Fibroblast of lung (primary cell): Measurements from ENCODE around the gene STARD9. TPM values are rescaled to one million over a fixed set of nuclear protein-coding genes. Genes with fewer than 3 reads are reported as not detected.

ENCODE experiments used
- DNase-seq, 2 donors: peaks; one replicate each; pipeline versions ENCODE4 v3.0.0 to v3.0.0-alpha.2; 2010; ENCODE audit warnings: low read depth in 2 of 2
- H2AFZ ChIP-seq: 2 replicates; pipeline ENCODE4 v1.5.1; 2012; ENCODE audit warnings: low read length, control low read depth, inconsistent platforms
- H3K27ac ChIP-seq: 2 replicates; pipeline ENCODE4 v1.5.1; 2011; ENCODE audit warnings: low read length, control low read depth; ENCODE audit not compliant: insufficient read depth
- H3K27me3 ChIP-seq: 2 replicates; pipeline ENCODE4 v1.5.1; 2011; ENCODE audit warnings: mild to moderate bottlenecking, low read length; ENCODE audit not compliant: control insufficient read depth, insufficient read depth
- H3K36me3 ChIP-seq: 2 replicates; pipeline ENCODE4 v1.5.1; 2011; ENCODE audit warnings: low read length; ENCODE audit not compliant: control insufficient read depth, insufficient read depth
- H3K4me1 ChIP-seq: 2 replicates; pipeline ENCODE4 v1.5.1; 2011; ENCODE audit warnings: low read length; ENCODE audit not compliant: control insufficient read depth, insufficient read depth; ENCODE audit errors: extremely low read depth
- H3K4me2 ChIP-seq: 2 replicates; pipeline ENCODE4 v1.5.1; 2011; ENCODE audit warnings: low read length, control low read depth; ENCODE audit not compliant: insufficient read depth; ENCODE audit errors: extremely low read depth
- H3K4me3 ChIP-seq, 4 experiments: fragments of 200-600 bp in 1 of 4; sonication (generic) in 1 of 4; replicated peaks in 1 of 4; 2 replicates each; pipeline ENCODE4 v1.5.1; 2011 to 2016; ENCODE audit warnings: low read length in 4 of 4, low read depth in 3 of 4, mild to moderate bottlenecking in 3 of 4, control low read depth in 2 of 4, inconsistent platforms in 1 of 4, mixed read lengths in 1 of 4; ENCODE audit not compliant: insufficient read depth in 1 of 4; ENCODE audit errors: control extremely low read depth in 1 of 4
- H3K79me2 ChIP-seq: 2 replicates; pipeline ENCODE4 v1.5.1; 2012; ENCODE audit warnings: mild to moderate bottlenecking, low read length, inconsistent platforms; ENCODE audit not compliant: control insufficient read depth, insufficient read depth
- H3K9ac ChIP-seq: 2 replicates; pipeline ENCODE4 v1.5.1; 2011; ENCODE audit warnings: mild to moderate bottlenecking, low read length, control low read depth; ENCODE audit not compliant: insufficient read depth
- H3K9me3 ChIP-seq: 2 replicates; pipeline ENCODE4 v1.5.1; 2012; ENCODE audit warnings: low read depth, low read length; ENCODE audit not compliant: control insufficient read depth, insufficient read depth
- H4K20me1 ChIP-seq: 2 replicates; pipeline ENCODE4 v1.5.1; 2011; ENCODE audit warnings: low read length; ENCODE audit not compliant: control insufficient read depth, insufficient read depth; ENCODE audit errors: extremely low read depth
- CTCF ChIP-seq, 2 donors: IDR thresholded peaks in 1 of 2; conservative IDR thresholded peaks in 1 of 2; 1 replicate in 1 of 2; 2 replicates in 1 of 2; pipeline ENCODE4 v1.5.1; 2011 to 2012; ENCODE audit warnings: low read length in 2 of 2, control low read depth in 1 of 2, inconsistent platforms in 1 of 2, low read depth in 1 of 2, mild to moderate bottlenecking in 1 of 2
- EZH2 ChIP-seq: IDR thresholded peaks from 2 replicates; pipeline ENCODE4 v1.5.1; 2012; ENCODE audit warnings: low read length, control low read depth, mild to moderate bottlenecking; ENCODE audit errors: missing control alignments
- polyA plus RNA-seq, 2 donors: library from polyadenylated mRNA; depleted of rRNA in 1 of 2; stranded (reverse) in 1 of 2; unstranded in 1 of 2; fragments of >200 nt; gene quantifications; 2 replicates each; pipeline ENCODE4 v1.2.1, GENCODE V29; 2011 to 2012; ENCODE audit warnings: missing spikeins in 1 of 2
- total RNA-seq: library from RNA; depleted of rRNA; stranded (reverse); fragments of >200 nt; gene quantifications from 2 replicates; pipeline ENCODE4 v1.2.1, GENCODE V29; 2014

The STARD9 gene
- total and polyA plus RNA-seq, 2 donors (not counting 1 experiment from before 2014, with no cell fraction given): 2.5 to 8.3 TPM

- Histone ChIP-seq H3K4me3 (no peak overlapping the region), H2AFZ (no peak overlapping the region), H3K27ac (no peak overlapping the region), H3K27me3 (no peaks in the 10 kb centered on the region), H3K4me1 (no peaks in the 10 kb centered on the region), H3K36me3 (no peaks in the 10 kb centered on the region), H3K79me2 (no peaks in the 10 kb centered on the region), H3K9ac (no peak overlapping the region), H4K20me1 (no peaks in the 10 kb centered on the region), H3K4me2 (no peak overlapping the region), H3K9me3 (no peaks in the 10 kb centered on the region)
- peak; percentile 53 to 75 for DNase-seq
- TF ChIP-seq CTCF (conservative IDR thresholded peaks at IDR 0.05 in 1 of 2, IDR thresholded peaks at IDR 0.05 in 1 of 2; ENCODE audit: low read depth in 1 of 2, low read length in 2 of 2): peak; percentile 87 to 93
- no peak for TF ChIP-seq EZH2
These were observed 129.1 kb downstream of the STARD9 start for GRCh38 chr15:42704492-42704926.

- H3K4me1 ChIP-seq: no peaks in the 10 kb centered on the region
- no peaks in the 10 kb centered on the region for H3K9me3 ChIP-seq
- no peak overlapping the region for H2AFZ ChIP-seq
- no peak overlapping the region for H3K4me2 ChIP-seq
- H3K27ac ChIP-seq: no peak overlapping the region
- no peak overlapping the region for H3K9ac ChIP-seq
- H4K20me1 ChIP-seq: no peaks in the 10 kb centered on the region
- H3K4me3 ChIP-seq: no peak overlapping the region
- H3K27me3 ChIP-seq: no peaks in the 10 kb centered on the region
- TF ChIP-seq EZH2 (no peak), CTCF (conservative IDR thresholded peaks at IDR 0.05 in 1 of 2, IDR thresholded peaks at IDR 0.05 in 1 of 2; ENCODE audit: low read depth in 1 of 2, low read length in 2 of 2) (no peak)
- H3K36me3 ChIP-seq: no peaks in the 10 kb centered on the region
- DNase-seq: no peak
- H3K79me2 ChIP-seq: no peaks in the 10 kb centered on the region
These were observed 129.9 kb downstream of the STARD9 start for GRCh38 chr15:42705336-42705735.

GRCh38 chr15:42707068-42707467, 131.7 kb downstream of the STARD9 start:
- no peak overlapping the region for H3K27ac ChIP-seq
- H3K27me3 ChIP-seq: no peaks in the 10 kb centered on the region
- H4K20me1 ChIP-seq: no peaks in the 10 kb centered on the region
- TF ChIP-seq EZH2 (no peak), CTCF (conservative IDR thresholded peaks at IDR 0.05 in 1 of 2, IDR thresholded peaks at IDR 0.05 in 1 of 2; ENCODE audit: low read depth in 1 of 2, low read length in 2 of 2) (no peak)
- no peaks in the 10 kb centered on the region for H3K79me2 ChIP-seq
- no peak overlapping the region for H3K9ac ChIP-seq
- no peaks in the 10 kb centered on the region for H3K9me3 ChIP-seq
- no peaks in the 10 kb centered on the region for H3K4me1 ChIP-seq
- H2AFZ ChIP-seq: no peak overlapping the region
- no peak overlapping the region for H3K4me3 ChIP-seq
- no peak overlapping the region for H3K4me2 ChIP-seq
- no peaks in the 10 kb centered on the region for H3K36me3 ChIP-seq
- peak; percentile 23 to 57 for DNase-seq
